H1 (cell line): Measurements from ENCODE around the gene CYP17A1. TPM values are rescaled to one million over a fixed set of nuclear protein-coding genes. Genes with fewer than 3 reads are reported as not detected.

ENCODE experiments used
- CTCF ChIA-PET: fragments of 300-600 bp; sonication (Branson Sonifier 250); formaldehyde crosslinking; loops from one replicate; lab custom pipeline; 2021; ENCODE audit not compliant: partially characterized antibody; lab: Charles Lee
- POLR2A ChIA-PET: fragments of 300-600 bp; sonication (Branson Sonifier 250); formaldehyde crosslinking; loops from one replicate; lab custom pipeline; 2021; ENCODE audit warnings: inconsistent platforms; ENCODE audit not compliant: partially characterized antibody; lab: Charles Lee
- DNase-seq, 2 experiments: peaks; one replicate each; pipeline versions ENCODE4 v3.0.0 to v3.0.0-alpha.2; 2010 to 2022; ENCODE audit warnings: low spot score in 2 of 2, low read depth in 1 of 2, mixed read lengths in 1 of 2
- FAIRE-seq: peaks from 2 replicates; lab custom pipeline; 2011; peaks lifted over from hg19 to GRCh38; lab: Jason Lieb, UNC
- H2AFZ ChIP-seq: 2 replicates; pipeline ENCODE4 v1.8.1; 2012; ENCODE audit warnings: low read length, inconsistent platforms
- H2AK5ac ChIP-seq: 2 replicates; pipeline ENCODE4 v1.6.1; 2013; ENCODE audit warnings: low read depth, low read length
- H2BK120ac ChIP-seq: replicated peaks from 2 replicates; pipeline ENCODE3; 2013; ENCODE audit warnings: low read depth, low read length, inconsistent platforms
- H2BK12ac ChIP-seq: 2 replicates; pipeline ENCODE4 v1.6.1; 2013; ENCODE audit warnings: low read depth, low read length
- H2BK15ac ChIP-seq: 2 replicates; pipeline ENCODE4 v1.6.1; 2013; ENCODE audit warnings: low read length
- H2BK20ac ChIP-seq: 2 replicates; pipeline ENCODE4 v1.6.1; 2013; ENCODE audit warnings: low read length
- H2BK5ac ChIP-seq: 2 replicates; pipeline ENCODE4 v1.6.1; 2013; ENCODE audit warnings: low read depth, low read length
- H3K14ac ChIP-seq: 2 replicates; pipeline ENCODE4 v1.6.1; 2013; ENCODE audit warnings: inconsistent platforms; ENCODE audit not compliant: insufficient read length
- H3K18ac ChIP-seq: 2 replicates; pipeline ENCODE4 v1.6.1; 2013; ENCODE audit warnings: low read length; ENCODE audit errors: extremely low read depth
- H3K23ac ChIP-seq: 2 replicates; pipeline ENCODE4 v1.6.1; 2013; ENCODE audit warnings: inconsistent platforms; ENCODE audit not compliant: insufficient read length
- H3K23me2 ChIP-seq: 2 replicates; pipeline ENCODE4 v1.6.1; 2013; ENCODE audit warnings: low read depth, low read length
- H3K27ac ChIP-seq: 2 replicates; pipeline ENCODE4 v1.6.1; 2011; ENCODE audit warnings: low read depth, low read length, inconsistent platforms
- H3K27me3 ChIP-seq, 4 experiments: replicated peaks in 1 of 4; 1 replicate in 1 of 4; 2 replicates in 3 of 4; pipeline versions ENCODE4 v1.6.1 to v1.8.1; 2011 to 2013; ENCODE audit warnings: low read length in 3 of 4, mild to moderate bottlenecking in 3 of 4, inconsistent platforms in 2 of 4, mixed read lengths in 2 of 4, moderate library complexity in 1 of 4; ENCODE audit not compliant: control insufficient read depth in 3 of 4, insufficient read depth in 3 of 4; ENCODE audit errors: extremely low read depth in 1 of 4
- H3K36me3 ChIP-seq, 4 experiments: 2 replicates each; pipeline versions ENCODE4 v1.6.1 to v1.8.1; 2011 to 2013; ENCODE audit warnings: mild to moderate bottlenecking in 4 of 4, low read length in 3 of 4, moderate library complexity in 2 of 4, control low read depth in 1 of 4, inconsistent platforms in 1 of 4; ENCODE audit not compliant: insufficient read depth in 4 of 4, control insufficient read depth in 2 of 4
- H3K4ac ChIP-seq: replicated peaks from 2 replicates; pipeline ENCODE3; 2013; ENCODE audit warnings: low read length, low read depth, mixed read lengths, inconsistent platforms; ENCODE audit not compliant: insufficient read length
- H3K4me1 ChIP-seq, 4 experiments: replicated peaks in 1 of 4; 1 replicate in 1 of 4; 2 replicates in 3 of 4; pipeline versions ENCODE4 v1.6.1 to v1.8.1; 2011 to 2013; ENCODE audit warnings: low read length in 3 of 4, inconsistent platforms in 2 of 4, mixed read lengths in 1 of 4; ENCODE audit not compliant: insufficient read depth in 4 of 4, control insufficient read depth in 3 of 4
- H3K4me2 ChIP-seq, 2 experiments: 2 replicates each; pipeline versions ENCODE4 v1.6.1 to v1.8.1; 2011 to 2013; ENCODE audit warnings: low read depth in 2 of 2, low read length in 2 of 2, control low read depth in 1 of 2, inconsistent platforms in 1 of 2, mild to moderate bottlenecking in 1 of 2; ENCODE audit not compliant: insufficient read depth in 1 of 2
- H3K4me3 ChIP-seq, 4 experiments: fragments of 200-600, 300-600 bp in 1 of 4; sonication (generic), shearing (Covaris generic), sonication (Bioruptor Twin) in 1 of 4; 2 replicates each; pipeline versions ENCODE4 v1.5.1 to v1.8.1; 2011 to 2016; ENCODE audit warnings: low read length in 4 of 4, low read depth in 3 of 4, control low read depth in 2 of 4, inconsistent platforms in 2 of 4, mild to moderate bottlenecking in 2 of 4, mixed read lengths in 1 of 4, moderate library complexity in 1 of 4; ENCODE audit not compliant: insufficient read depth in 2 of 4; ENCODE audit errors: extremely low read depth in 1 of 4
- H3K56ac ChIP-seq: replicated peaks from 2 replicates; pipeline ENCODE3; 2013; ENCODE audit warnings: low read depth, mild to moderate bottlenecking, mixed read lengths, low read length, inconsistent platforms; ENCODE audit not compliant: insufficient read length
- H3K79me1 ChIP-seq: 2 replicates; pipeline ENCODE4 v1.6.1; 2013; ENCODE audit warnings: low read depth, low read length, control low read depth
- H3K79me2 ChIP-seq, 2 experiments: 2 replicates each; pipeline versions ENCODE4 v1.6.1 to v1.8.1; 2012 to 2013; ENCODE audit warnings: low read length in 2 of 2, mild to moderate bottlenecking in 2 of 2, inconsistent platforms in 1 of 2; ENCODE audit not compliant: insufficient read depth in 2 of 2, control insufficient read depth in 1 of 2
- H3K9ac ChIP-seq, 4 experiments: replicated peaks in 1 of 4; 1 replicate in 1 of 4; 2 replicates in 3 of 4; pipeline versions ENCODE4 v1.6.1 to v1.8.1; 2011 to 2013; ENCODE audit warnings: low read depth in 3 of 4, low read length in 3 of 4, control low read depth in 2 of 4, mild to moderate bottlenecking in 2 of 4, moderate library complexity in 2 of 4, inconsistent platforms in 1 of 4; ENCODE audit errors: extremely low read depth in 1 of 4
- H3K9me3 ChIP-seq, 2 experiments: 2 replicates each; pipeline versions ENCODE4 v1.6.1 to v1.8.1; 2012 to 2013; ENCODE audit warnings: mild to moderate bottlenecking in 2 of 2, moderate library complexity in 2 of 2, control low read depth in 1 of 2, inconsistent platforms in 1 of 2, low read depth in 1 of 2, low read length in 1 of 2, mixed read lengths in 1 of 2; ENCODE audit not compliant: insufficient read depth in 2 of 2
- H4K20me1 ChIP-seq, 2 experiments: replicated peaks in 1 of 2; 2 replicates each; pipeline versions ENCODE3 to v1.8.1; 2011 to 2013; ENCODE audit warnings: inconsistent platforms in 2 of 2, low read length in 2 of 2, mild to moderate bottlenecking in 1 of 2; ENCODE audit not compliant: insufficient read depth in 2 of 2, control insufficient read depth in 1 of 2
- H4K5ac ChIP-seq: 2 replicates; pipeline ENCODE4 v1.6.1; 2013; ENCODE audit warnings: low read length, low read depth, mixed read lengths, inconsistent platforms; ENCODE audit not compliant: insufficient read length
- H4K8ac ChIP-seq: 2 replicates; pipeline ENCODE4 v1.8.0; 2013; ENCODE audit warnings: mild to moderate bottlenecking, moderate library complexity, low read length, inconsistent platforms; ENCODE audit not compliant: insufficient read depth; ENCODE audit errors: extremely low read depth
- H4K91ac ChIP-seq: replicated peaks from 2 replicates; pipeline ENCODE3; 2013; ENCODE audit warnings: low read length, mixed read lengths, inconsistent platforms; ENCODE audit not compliant: insufficient read length
- BCL11A ChIP-seq, 2 experiments: IDR thresholded peaks; one replicate each; pipeline ENCODE4 v1.6.1; 2011; ENCODE audit warnings: low read depth in 2 of 2, low read length in 2 of 2, mild to moderate bottlenecking in 2 of 2
- CEBPB ChIP-seq: IDR thresholded peaks from 2 replicates; pipeline ENCODE4 v1.6.1; 2012; ENCODE audit warnings: low read depth, low read length
- CTBP2 ChIP-seq: IDR thresholded peaks from 2 replicates; pipeline ENCODE4 v1.7.0; 2011; ENCODE audit warnings: borderline replicate concordance, mild to moderate bottlenecking, moderate library complexity, mixed read lengths, low read length; ENCODE audit not compliant: insufficient read depth, insufficient read length
- GABPA ChIP-seq: IDR thresholded peaks from 2 replicates; pipeline ENCODE4 v1.6.1; 2011; ENCODE audit warnings: mild to moderate bottlenecking, low read length, moderate library complexity, borderline replicate concordance; ENCODE audit not compliant: insufficient read depth
- HDAC2 ChIP-seq, 2 experiments: fragments of 300-600 bp in 1 of 2; sonication (generic) in 1 of 2; IDR thresholded peaks; 2 replicates each; pipeline ENCODE4 v1.6.1; 2011 to 2012; ENCODE audit warnings: low read depth in 2 of 2, low read length in 2 of 2, mild to moderate bottlenecking in 2 of 2, moderate library complexity in 2 of 2, borderline replicate concordance in 1 of 2, inconsistent platforms in 1 of 2
- NRF1 ChIP-seq: IDR thresholded peaks from 2 replicates; pipeline ENCODE4 v1.6.1; 2011; ENCODE audit warnings: mild to moderate bottlenecking, low read depth, low read length, improper control_type of control experiment
- RNF2 ChIP-seq: fragments of 200-900, 300-1000 bp; sonication (generic); IDR thresholded peaks from 2 replicates; pipeline ENCODE4 v1.7.1; 2016; ENCODE audit warnings: borderline replicate concordance, low read depth, mild to moderate bottlenecking, antibody characterized with exemption, low read length; ENCODE audit not compliant: poor library complexity, severe bottlenecking; ENCODE audit errors: missing control alignments
- ZNF274 ChIP-seq: IDR thresholded peaks from 2 replicates; pipeline ENCODE4 v1.7.0; 2012; ENCODE audit warnings: low read length, borderline replicate concordance; ENCODE audit errors: extremely low read depth
- WGBS, 2 experiments: shearing (Covaris generic) in 1 of 2; methylation state at CpG; one replicate each; pipeline versions ENCODE4 v1.1.6 to v1.1.7; 2013 to 2015; ENCODE audit warnings: low lambda C conversion rate in 2 of 2, mixed read lengths in 2 of 2, inconsistent platforms in 1 of 2, low coverage in 1 of 2, missing lambda C conversion rate in 1 of 2; ENCODE audit not compliant: insufficient replicate concordance in 2 of 2, insufficient coverage in 1 of 2, insufficient read length in 1 of 2; ENCODE audit errors: extremely low coverage in 1 of 2, missing lambda C conversion rate in 1 of 2; 5-methylcytosine and 5-hydroxymethylcytosine counted together
- polyA plus RNA-seq, 7 experiments: library from polyadenylated mRNA; depleted of rRNA in 3 of 7; stranded (reverse) in 5 of 7; unstranded in 2 of 7; fragments of >200 nt in 5 of 7; fragments of 200-250 nt in 2 of 7; gene quantifications; 1 replicate in 5 of 7; 2 replicates in 1 of 7; 4 replicates in 1 of 7; pipeline versions ENCODE4 v1.2.1 to v1.2.3, GENCODE V29; 2011 to 2013; ENCODE audit warnings: missing spikeins in 2 of 7, mixed read lengths in 2 of 7
- total RNA-seq: library from RNA; stranded (reverse); fragmentation: NEBNext Ultra II Directional; extraction: Animal tissue kit (Norgen Biotek cat#: 25700); gene quantifications from 2 replicates; pipeline ENCODE4 v1.2.1, GENCODE V29; 2021

The CYP17A1 gene
- total and polyA plus RNA-seq, 2 of the 8 experiments (the other 6 are each of a cell fraction or from before 2014, with no cell fraction given): not detected

- Histone ChIP-seq H3K4me2 (no peak overlapping the region), H2BK12ac (no peak overlapping the region), H3K36me3 (no peaks in the 10 kb centered on the region), H4K8ac (no peak overlapping the region), H3K9me3 (no peaks in the 10 kb centered on the region), H2BK120ac (no peak overlapping the region), H3K14ac (no peak overlapping the region), H2BK5ac (no peak overlapping the region), H3K9ac (no peak overlapping the region), H4K5ac (no peak overlapping the region), H2BK20ac (no peak overlapping the region), H2AFZ (no peak overlapping the region), H3K27me3 (no peaks in the 10 kb centered on the region; a peak in 1 of 7 replicates), H3K4ac (no peak overlapping the region), H2AK5ac (no peak overlapping the region)
- FAIRE-seq: no peak
- TF ChIP-seq CEBPB: no peak
- TF ChIP-seq RNF2: no peak
- no peak for TF ChIP-seq HDAC2 (IDR thresholded peaks at IDR 0.05; ENCODE audit: borderline replicate concordance in 1 of 2, low read depth in 2 of 2, low read length in 2 of 2)
- TF ChIP-seq NRF1: no peak
- no peak for TF ChIP-seq BCL11A (IDR thresholded peaks at IDR 0.05; ENCODE audit: low read depth in 2 of 2, low read length in 2 of 2)
- no peak for TF ChIP-seq ZNF274
- TF ChIP-seq CTBP2: no peak
- no peak for TF ChIP-seq GABPA
- TF ChIP-seq, all 59 proteins: peak for 0
- no peak overlapping the region for H3K27ac ChIP-seq
- POLR2A ChIA-PET: no interaction called here
- DNase-seq: no peak
- no peak overlapping the region for H2BK15ac ChIP-seq
- no peaks in the 10 kb centered on the region for H4K20me1 ChIP-seq
- H3K79me2 ChIP-seq: no peaks in the 10 kb centered on the region
- no peaks in the 10 kb centered on the region; the same call in 1 of the 2 replicates for H3K23me2 ChIP-seq
- 90% methylated on average over 4 of the region's 4 CpGs; no CpG with 5 or more reads in 1 of the 2 experiments for WGBS, 2 experiments
- no peaks in the 10 kb centered on the region for H3K79me1 ChIP-seq
- H3K18ac ChIP-seq: no peak overlapping the region
- CTCF ChIA-PET: interaction anchor here (0.8 to 11.3 kb wide), 5 partner anchors 11 to 238 kb away, joined by 3 to 118 read pairs (median 5); no protein-coding TSS in a partner anchor
- H3K4me3 ChIP-seq: no peak overlapping the region
- no peak overlapping the region for H4K91ac ChIP-seq
- no peak overlapping the region for H3K23ac ChIP-seq
- no peak overlapping the region for H3K56ac ChIP-seq
- H3K4me1 ChIP-seq: 0 out of 7 replicates have a peak, but pooled peaks cover 0 to 2% (median 0%) of the 10 kb centered on the region in 4 experiments
Measured at GRCh38 chr10:102832987-102833386, 4.2 kb downstream of the CYP17A1 start.
